Esophagus squamous epithelium (tissue), 4 donors: Measurements from ENCODE around the gene MCRS1.

Experiments used
- CTCF ChIP-seq, 6 experiments: fragments of 450-650 bp in 4 of 6; fragments of 200-600 bp in 2 of 6; sonication (generic) in 2 of 6; IDR thresholded peaks; one replicate each; pipeline ENCODE4 v1.5.1; 2016 to 2019; ENCODE audit warnings: antibody characterized with exemption in 6 of 6, mild to moderate bottlenecking in 4 of 6, moderate library complexity in 4 of 6
- POLR2A ChIP-seq, 4 donors: fragments of 450-650 bp; IDR thresholded peaks; one replicate each; pipeline ENCODE4 v1.6.1; 2017; ENCODE audit warnings: antibody characterized with exemption in 4 of 4, mild to moderate bottlenecking in 4 of 4, moderate library complexity in 3 of 4

GRCh38 chr12:49552425-49552824 lies 15.5 kb downstream of the MCRS1 start:
- TF ChIP-seq CTCF (IDR thresholded peaks at IDR 0.05): no peak
- TF ChIP-seq POLR2A (IDR thresholded peaks at IDR 0.05): no peak
